Activated naive CD8-positive, alpha-beta T cell treated with anti-CD3 and anti-CD28 coated beads, Interleukin-2, amount 50 U/mL, for 16 hours (primary cell): ENCODE data around the gene TREX2.

ENCODE experiments used
- DNase-seq: peaks from one replicate; pipeline ENCODE4 v3.0.0-alpha.2; 2020; ENCODE audit warnings: low read depth, low spot score

TREX2 gene

GRCh38 chrX:153475751-153476281 lies 30.0 kb upstream of the TREX2 start:
- DNase-seq = no peak

- no peak for DNase-seq
Measured at GRCh38 chrX:153475271-153475670, 29.4 kb upstream of the TREX2 start.

- no peak for DNase-seq
Measured at GRCh38 chrX:153474718-153475117, 28.9 kb upstream of the TREX2 start.

- no peak for DNase-seq
Measured at GRCh38 chrX:153474266-153474665, 28.4 kb upstream of the TREX2 start.

- DNase-seq = no peak
Measured at GRCh38 chrX:153473126-153473525, 27.3 kb upstream of the TREX2 start.

GRCh38 chrX:153471663-153472280 lies 25.9 kb upstream of the TREX2 start:
- no peak for DNase-seq

GRCh38 chrX:153470411-153471363 lies 24.8 kb upstream of the TREX2 start, which contains the start of gene HAUS7:
Gene HAUS7, minus strand, starts transcription at chrX:153470576. Its CDS starts 19 bp downstream, at chrX:153470557.
- DNase-seq = peak; percentile 72

- DNase-seq = peak; percentile 4
Measured at GRCh38 chrX:153469811-153470410, 24.1 kb upstream of the TREX2 start.

- no peak for DNase-seq
Measured at GRCh38 chrX:153468008-153468580, 22.2 kb upstream of the TREX2 start.

- DNase-seq = no peak
Measured at GRCh38 chrX:153465691-153466380, 20.0 kb upstream of the TREX2 start.

GRCh38 chrX:153464116-153464515 lies 18.3 kb upstream of the TREX2 start:
- DNase-seq = no peak

GRCh38 chrX:153463556-153463955 lies 17.7 kb upstream of the TREX2 start:
- no peak for DNase-seq

GRCh38 chrX:153463031-153463430 lies 17.2 kb upstream of the TREX2 start:
- DNase-seq = no peak

- DNase-seq = no peak
Measured at GRCh38 chrX:153462291-153462690, 16.4 kb upstream of the TREX2 start.

- DNase-seq = no peak
Measured at GRCh38 chrX:153460826-153461225, 15.0 kb upstream of the TREX2 start.

- DNase-seq = no peak
Measured at GRCh38 chrX:153459986-153460385, 14.1 kb upstream of the TREX2 start.

GRCh38 chrX:153458476-153458875 lies 12.6 kb upstream of the TREX2 start:
- no peak for DNase-seq

GRCh38 chrX:153457827-153458466 lies 12.1 kb upstream of the TREX2 start:
- no peak for DNase-seq

GRCh38 chrX:153457136-153457825 lies 11.4 kb upstream of the TREX2 start:
- DNase-seq = no peak

GRCh38 chrX:153456704-153457103 lies 10.8 kb upstream of the TREX2 start:
- DNase-seq = no peak
